K562 (cell line): Measurements from ENCODE around the gene MAZ. TPM values are rescaled to one million over a fixed set of nuclear protein-coding genes. Genes with fewer than 3 reads are reported as not detected.
A peak's percentile ranks its signal among the peaks of the same experiment; 100 is the strongest.

Experiments
- EGR1 ChIP-seq: fragments of 450-650 bp; conservative IDR thresholded peaks from 2 replicates; pipeline ENCODE4 v1.6.1; 2017; ENCODE audit warnings: mild to moderate bottlenecking
- MGA ChIP-seq: fragments of 450-650 bp; IDR thresholded peaks from 2 replicates; pipeline ENCODE4 v1.6.1; 2016; ENCODE audit warnings: mild to moderate bottlenecking, moderate library complexity
- MTA3 ChIP-seq: fragments of 450-650 bp; formaldehyde crosslinking; IDR thresholded peaks from 2 replicates; pipeline ENCODE4 v1.6.1; 2017; ENCODE audit warnings: mild to moderate bottlenecking, borderline replicate concordance
- NR2C1 ChIP-seq, 2 experiments: fragments of 450-650 bp; IDR thresholded peaks; 2 replicates each; pipeline ENCODE4 v1.6.1; 2017; ENCODE audit warnings: mild to moderate bottlenecking in 2 of 2, antibody characterized with exemption in 1 of 2, inconsistent platforms in 1 of 2, missing compliant biosample characterization in 1 of 2, missing genetic modification characterization in 1 of 2
- SMARCC2 ChIP-seq: fragments of 450-650 bp; IDR thresholded peaks from 2 replicates; pipeline ENCODE4 v1.6.1; 2017; ENCODE audit warnings: antibody characterized with exemption, moderate library complexity, mild to moderate bottlenecking, low read depth
- SUPT5H ChIP-seq: fragments of 450-650 bp; IDR thresholded peaks from 2 replicates; pipeline ENCODE4 v1.6.1; 2016
- TFE3 ChIP-seq: fragments of 450-650 bp; formaldehyde crosslinking; IDR thresholded peaks from 2 replicates; pipeline ENCODE4 v1.4.0; 2020; ENCODE audit warnings: mild to moderate bottlenecking, mixed read lengths
- TSHZ1 ChIP-seq: fragments of 250-450 bp; sonication (Bioruptor Pico); IDR thresholded peaks from 2 replicates; pipeline ENCODE4 v1.4.0; 2020; ENCODE audit warnings: mild to moderate bottlenecking, moderate library complexity
- XRCC4 ChIP-seq: IDR thresholded peaks from one replicate; pipeline ENCODE4 v1.6.1; 2011; ENCODE audit not compliant: insufficient read depth, insufficient read length; ENCODE audit errors: extremely low read depth
- ZZZ3 ChIP-seq: fragments of 450-650 bp; IDR thresholded peaks from 2 replicates; pipeline ENCODE4 v1.6.1; 2016; ENCODE audit warnings: antibody characterized with exemption, mild to moderate bottlenecking, moderate library complexity
- polyA plus RNA-seq, 8 experiments: library from polyadenylated mRNA; depleted of rRNA in 4 of 8; stranded (reverse) in 5 of 8; unstranded in 3 of 8; fragments of >200 nt; fragmentation: Nextera tagmentation in 2 of 8; fragmentation: Illumina TruSeq in 1 of 8; extraction: Ambion mirVana in 2 of 8; extraction: Trizol in 1 of 8; gene quantifications; 2 replicates each; pipeline versions ENCODE4 v1.2.1 to v1.2.3, GENCODE V29; 2011 to 2014; ENCODE audit warnings: inconsistent platforms in 1 of 8, missing spikeins in 1 of 8
- total RNA-seq, 7 experiments: library from RNA; depleted of rRNA in 6 of 7; stranded (reverse); fragments of >200 nt in 6 of 7; fragmentation: Illumina TruSeq in 2 of 7; extraction: Trizol in 2 of 7; gene quantifications; 2 replicates each; pipeline versions ENCODE4 v1.2.1 to v1.2.3, GENCODE V29; 2011 to 2021; ENCODE audit warnings: low replicate concordance in 1 of 7

Gene MAZ
- total and polyA plus RNA-seq, 9 of the 15 experiments (the other 6 are each of a cell fraction or from before 2014, with no cell fraction given): 45.4 to 532 (median 250) TPM

GRCh38 chr16:29808219-29808900 lies 2.0 kb downstream of the MAZ start (continued):
- peak; percentile 70 for TF ChIP-seq MGA
- TF ChIP-seq XRCC4: no peak
- no peak for TF ChIP-seq ZZZ3
- 0 out of 2 replicates have a peak, but pooled peaks have one; percentile 21 for TF ChIP-seq SUPT5H
- TF ChIP-seq EGR1: no peak
- no peak for TF ChIP-seq SMARCC2
- TF ChIP-seq TFE3: 0 out of 2 replicates have a peak, but pooled peaks have one; percentile 6
- no peak for TF ChIP-seq NR2C1 (IDR thresholded peaks at IDR 0.05)
- no peak for TF ChIP-seq NR2C1 (tag; IDR thresholded peaks at IDR 0.05)
- no peak for TF ChIP-seq TSHZ1 (CRISPR knock-in tag)
- TF ChIP-seq MTA3: no peak
